ENCODE measurements around the gene CFLAR.

DNA sequence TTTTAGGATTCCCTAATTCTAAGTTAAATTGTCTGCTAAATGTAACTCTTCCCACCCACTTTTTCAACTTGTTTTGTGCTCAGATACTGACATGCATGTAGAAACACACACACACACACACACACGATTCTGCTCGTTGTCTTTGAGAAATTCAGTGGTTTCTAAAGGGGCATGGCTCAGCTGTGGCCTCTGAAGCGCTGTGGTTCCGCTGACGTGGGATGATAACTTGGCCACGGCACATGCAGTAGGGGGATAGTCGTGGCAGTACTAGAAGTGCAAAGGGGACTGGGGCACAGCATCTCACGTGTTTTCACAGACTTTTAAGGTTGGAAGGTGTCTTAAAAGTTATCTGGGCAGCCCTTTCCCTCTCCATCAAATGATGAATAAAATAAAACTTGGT, 85.4 kb downstream of the CFLAR start:
- TF ChIP-seq, protein P1, sequence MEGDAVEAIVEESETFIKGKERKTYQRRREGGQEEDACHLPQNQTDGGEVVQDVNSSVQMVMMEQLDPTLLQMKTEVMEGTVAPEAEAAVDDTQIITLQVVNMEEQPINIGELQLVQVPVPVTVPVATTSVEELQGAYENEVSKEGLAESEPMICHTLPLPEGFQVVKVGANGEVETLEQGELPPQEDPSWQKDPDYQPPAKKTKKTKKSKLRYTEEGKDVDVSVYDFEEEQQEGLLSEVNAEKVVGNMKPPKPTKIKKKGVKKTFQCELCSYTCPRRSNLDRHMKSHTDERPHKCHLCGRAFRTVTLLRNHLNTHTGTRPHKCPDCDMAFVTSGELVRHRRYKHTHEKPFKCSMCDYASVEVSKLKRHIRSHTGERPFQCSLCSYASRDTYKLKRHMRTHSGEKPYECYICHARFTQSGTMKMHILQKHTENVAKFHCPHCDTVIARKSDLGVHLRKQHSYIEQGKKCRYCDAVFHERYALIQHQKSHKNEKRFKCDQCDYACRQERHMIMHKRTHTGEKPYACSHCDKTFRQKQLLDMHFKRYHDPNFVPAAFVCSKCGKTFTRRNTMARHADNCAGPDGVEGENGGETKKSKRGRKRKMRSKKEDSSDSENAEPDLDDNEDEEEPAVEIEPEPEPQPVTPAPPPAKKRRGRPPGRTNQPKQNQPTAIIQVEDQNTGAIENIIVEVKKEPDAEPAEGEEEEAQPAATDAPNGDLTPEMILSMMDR (IDR thresholded peaks at IDR 0.05), result no peak
- TF ChIP-seq ZNF416 (CRISPR knock-in tag; IDR thresholded peaks at IDR 0.05) (no peak), TEAD4 (CRISPR knock-in tag; IDR thresholded peaks at IDR 0.05) (no peak)
- TF ChIP-seq, protein P2, sequence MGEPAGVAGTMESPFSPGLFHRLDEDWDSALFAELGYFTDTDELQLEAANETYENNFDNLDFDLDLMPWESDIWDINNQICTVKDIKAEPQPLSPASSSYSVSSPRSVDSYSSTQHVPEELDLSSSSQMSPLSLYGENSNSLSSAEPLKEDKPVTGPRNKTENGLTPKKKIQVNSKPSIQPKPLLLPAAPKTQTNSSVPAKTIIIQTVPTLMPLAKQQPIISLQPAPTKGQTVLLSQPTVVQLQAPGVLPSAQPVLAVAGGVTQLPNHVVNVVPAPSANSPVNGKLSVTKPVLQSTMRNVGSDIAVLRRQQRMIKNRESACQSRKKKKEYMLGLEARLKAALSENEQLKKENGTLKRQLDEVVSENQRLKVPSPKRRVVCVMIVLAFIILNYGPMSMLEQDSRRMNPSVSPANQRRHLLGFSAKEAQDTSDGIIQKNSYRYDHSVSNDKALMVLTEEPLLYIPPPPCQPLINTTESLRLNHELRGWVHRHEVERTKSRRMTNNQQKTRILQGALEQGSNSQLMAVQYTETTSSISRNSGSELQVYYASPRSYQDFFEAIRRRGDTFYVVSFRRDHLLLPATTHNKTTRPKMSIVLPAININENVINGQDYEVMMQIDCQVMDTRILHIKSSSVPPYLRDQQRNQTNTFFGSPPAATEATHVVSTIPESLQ (CRISPR knock-in tag; IDR thresholded peaks at IDR 0.05), result no peak

All from WTC11 (cell line).